Heart left ventricle (tissue), 13 donors: ENCODE results near the gene GTF2I.

Source experiments
- POLR2A ChIP-seq, 2 donors: fragments of 450-650 bp; IDR thresholded peaks; one replicate each; pipeline ENCODE4 v1.6.1; 2017; ENCODE audit warnings: antibody characterized with exemption in 2 of 2, mild to moderate bottlenecking in 2 of 2, moderate library complexity in 2 of 2
- TF ChIP-seq, protein P1 (sequence below), 12 donors: fragments of 200-600 bp; sonication (generic) in 4 of 12; IDR thresholded peaks; one replicate each; pipeline versions ENCODE4 v1.5.0 to v1.8.0; 2018 to 2022; ENCODE audit warnings: antibody characterized with exemption in 12 of 12, mild to moderate bottlenecking in 5 of 12
- donor health status: ischemic (EF 13 %, LVEDD 7.1; RV severe dilation, severe dysfunction).
- donor health status: DM: no; HTN: yes; CAD: no.
- donor health status: DM: no; HTN: no; CAD: no.
- donor health status: ischemic (EF 25% LVEDD 6.9; RV normal size, moderate dysfunction).
- donor health status: ischemic (EF 25% LVEDD 5.7; RV mildly dilated, moderate dysfunction).
- donor health status: ischemic (EF 35%, LVEDD 5.7; RV mildly dilated, moderate dysfunction).
- donor health status: nonischemic (EF 11% LVEDD 7.7; RV severe dilation, severe dysfunction).
- donor health status: DM: yes; HTN: yes; CAD: no.
- donor health status: PGD.
- donor health status: ischemic (EF 29% LVEDD 5.4; RV normal size, mild dysfunction).
- donor health status: nonischemic (EF 23%, LVEDD 6.1; RV moderate dilation, normal function).

DNA sequence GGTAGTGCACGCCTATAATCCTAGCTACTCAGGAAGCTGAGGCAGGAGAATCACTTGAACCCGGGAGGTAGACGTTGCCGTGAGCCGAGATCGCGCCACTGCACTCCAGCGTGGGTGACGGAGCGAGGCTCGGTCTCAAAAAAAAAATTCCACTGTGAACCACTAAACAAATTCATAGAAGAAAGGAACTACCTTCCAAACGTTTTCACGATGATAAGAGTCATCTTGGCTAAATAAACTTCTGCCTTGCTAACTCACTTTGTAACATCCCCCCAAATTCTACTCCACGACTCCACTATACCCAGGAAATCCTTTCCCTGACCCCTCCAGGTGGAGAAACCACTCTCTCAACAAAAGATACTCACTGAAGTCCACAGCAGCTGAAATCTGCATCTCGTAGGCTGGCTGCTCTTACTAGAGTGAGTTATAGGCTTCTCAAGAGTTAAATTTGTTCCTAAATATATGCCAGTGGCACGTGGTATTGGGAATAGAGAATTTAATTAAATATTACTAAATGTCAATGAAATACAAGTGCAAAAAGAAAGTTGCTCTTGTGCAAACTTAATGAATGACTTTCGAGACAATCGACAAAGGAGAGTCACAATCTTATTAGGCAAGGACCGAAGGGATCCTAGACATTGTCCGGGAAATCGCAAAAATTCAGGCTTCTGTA, 1.6 kb upstream of the GTF2I start:
- TF ChIP-seq, protein P1, sequence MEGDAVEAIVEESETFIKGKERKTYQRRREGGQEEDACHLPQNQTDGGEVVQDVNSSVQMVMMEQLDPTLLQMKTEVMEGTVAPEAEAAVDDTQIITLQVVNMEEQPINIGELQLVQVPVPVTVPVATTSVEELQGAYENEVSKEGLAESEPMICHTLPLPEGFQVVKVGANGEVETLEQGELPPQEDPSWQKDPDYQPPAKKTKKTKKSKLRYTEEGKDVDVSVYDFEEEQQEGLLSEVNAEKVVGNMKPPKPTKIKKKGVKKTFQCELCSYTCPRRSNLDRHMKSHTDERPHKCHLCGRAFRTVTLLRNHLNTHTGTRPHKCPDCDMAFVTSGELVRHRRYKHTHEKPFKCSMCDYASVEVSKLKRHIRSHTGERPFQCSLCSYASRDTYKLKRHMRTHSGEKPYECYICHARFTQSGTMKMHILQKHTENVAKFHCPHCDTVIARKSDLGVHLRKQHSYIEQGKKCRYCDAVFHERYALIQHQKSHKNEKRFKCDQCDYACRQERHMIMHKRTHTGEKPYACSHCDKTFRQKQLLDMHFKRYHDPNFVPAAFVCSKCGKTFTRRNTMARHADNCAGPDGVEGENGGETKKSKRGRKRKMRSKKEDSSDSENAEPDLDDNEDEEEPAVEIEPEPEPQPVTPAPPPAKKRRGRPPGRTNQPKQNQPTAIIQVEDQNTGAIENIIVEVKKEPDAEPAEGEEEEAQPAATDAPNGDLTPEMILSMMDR (IDR thresholded peaks at IDR 0.05), result no peak
- no peak for TF ChIP-seq POLR2A (IDR thresholded peaks at IDR 0.05)
